Measurements from ENCODE around the gene SUMF2. TPM values are rescaled to one million over a fixed set of nuclear protein-coding genes. Genes with fewer than 3 reads are reported as not detected.

The SUMF2 gene
- total and polyA plus RNA-seq, 2 of the 13 experiments (the other 11 are each of a cell fraction or from before 2014, with no cell fraction given) = 48.9 to 54.4 TPM

DNA sequence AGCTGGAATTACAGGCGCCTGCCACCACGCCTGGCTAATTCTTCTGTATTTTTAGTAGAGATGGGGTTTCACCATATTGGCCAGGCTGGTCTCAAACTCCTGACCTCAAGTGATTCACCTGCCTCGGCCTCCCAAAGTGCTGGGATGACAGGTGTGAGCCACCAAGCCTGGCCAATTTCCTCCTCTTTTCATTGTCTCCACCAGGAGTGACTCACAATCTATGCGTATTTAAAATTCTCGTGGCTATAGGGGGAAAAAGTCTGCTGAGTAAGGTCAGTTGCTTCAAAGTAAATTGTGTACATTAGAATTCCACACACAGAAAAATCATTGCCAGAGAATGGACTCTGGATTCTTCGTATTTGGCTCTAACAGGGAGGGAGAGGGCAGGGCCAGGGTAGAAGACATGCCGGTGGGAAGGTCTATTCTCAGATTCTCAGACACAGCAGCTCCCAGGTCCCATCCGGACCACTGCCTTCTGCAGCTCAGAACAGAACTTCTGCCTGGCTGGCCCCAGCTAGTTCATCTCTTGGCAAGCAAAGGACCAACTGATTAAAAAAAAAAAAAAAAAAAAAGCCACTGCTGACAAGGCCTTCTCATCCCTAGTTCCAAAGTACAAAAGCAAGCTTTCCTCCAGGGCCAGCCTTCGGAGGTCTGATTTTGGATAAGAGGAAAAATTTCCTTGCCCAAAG lies 35.0 kb upstream of the SUMF2 start (continued):
- TF ChIP-seq ZNF646 (CRISPR knock-in tag; IDR thresholded peaks at IDR 0.05) = no peak
- no peak for TF ChIP-seq ZNF788 (CRISPR knock-in tag; IDR thresholded peaks at IDR 0.05; ENCODE audit: borderline replicate concordance)
- TF ChIP-seq LCORL (IDR thresholded peaks at IDR 0.05) = peak; percentile 21; the same call in 1 of the 2 replicates
- 0 out of 2 replicates have a peak, but pooled peaks have one; percentile 58 for TF ChIP-seq LCORL (CRISPR knock-in tag; IDR thresholded peaks at IDR 0.05)
- TF ChIP-seq AKNA (CRISPR knock-in tag; IDR thresholded peaks at IDR 0.05; ENCODE audit: borderline replicate concordance) = no peak
- TF ChIP-seq ZBTB3 (CRISPR knock-in tag; IDR thresholded peaks at IDR 0.05; ENCODE audit: borderline replicate concordance, low read depth) = no peak; the same call in 1 of the 2 replicates
- peak; percentile 86 for TF ChIP-seq NCOR1 (IDR thresholded peaks at IDR 0.05; ENCODE audit: borderline replicate concordance, low read length)
- TF ChIP-seq ZKSCAN1 (IDR thresholded peaks at IDR 0.05; ENCODE audit: low read length) = no peak
- TF ChIP-seq ATF5 (CRISPR knock-in tag; IDR thresholded peaks at IDR 0.05; ENCODE audit: low read depth) = no peak
- TF ChIP-seq TEAD3 (CRISPR knock-in tag; optimal IDR thresholded peaks at IDR 0.05; ENCODE audit: borderline replicate concordance) = peak; percentile 93
- no peak for TF ChIP-seq BORCS8-MEF2B (CRISPR knock-in tag; IDR thresholded peaks at IDR 0.05)
- no peak for TF ChIP-seq FOXO1 (CRISPR knock-in tag; IDR thresholded peaks at IDR 0.05)
- no peak for TF ChIP-seq PRMT3 (CRISPR knock-in tag; IDR thresholded peaks at IDR 0.05; ENCODE audit: borderline replicate concordance, low read depth)
- TF ChIP-seq SOX5 (CRISPR knock-in tag; IDR thresholded peaks at IDR 0.05; ENCODE audit: borderline replicate concordance) = peak; percentile 85; the same call in 1 of the 2 replicates
- TF ChIP-seq KAT8 (CRISPR knock-in tag; IDR thresholded peaks at IDR 0.05) = peak; percentile 42

Measured in HepG2 (cell line).